Measurements from ENCODE around the gene SGTA.
"Not testable (repeated sequence)": the region's sequence is repeated elsewhere in the genome, so short reads cannot be mapped to it uniquely, and the experiment has no call there.

SGTA gene

GRCh38 chr19:2722541-2723344 is 60.3 kb downstream of the SGTA start:
- FAIRE-seq = no peak

- no peak for FAIRE-seq
Observed at GRCh38 chr19:2721570-2722540, 61.2 kb downstream of the SGTA start.

DNA sequence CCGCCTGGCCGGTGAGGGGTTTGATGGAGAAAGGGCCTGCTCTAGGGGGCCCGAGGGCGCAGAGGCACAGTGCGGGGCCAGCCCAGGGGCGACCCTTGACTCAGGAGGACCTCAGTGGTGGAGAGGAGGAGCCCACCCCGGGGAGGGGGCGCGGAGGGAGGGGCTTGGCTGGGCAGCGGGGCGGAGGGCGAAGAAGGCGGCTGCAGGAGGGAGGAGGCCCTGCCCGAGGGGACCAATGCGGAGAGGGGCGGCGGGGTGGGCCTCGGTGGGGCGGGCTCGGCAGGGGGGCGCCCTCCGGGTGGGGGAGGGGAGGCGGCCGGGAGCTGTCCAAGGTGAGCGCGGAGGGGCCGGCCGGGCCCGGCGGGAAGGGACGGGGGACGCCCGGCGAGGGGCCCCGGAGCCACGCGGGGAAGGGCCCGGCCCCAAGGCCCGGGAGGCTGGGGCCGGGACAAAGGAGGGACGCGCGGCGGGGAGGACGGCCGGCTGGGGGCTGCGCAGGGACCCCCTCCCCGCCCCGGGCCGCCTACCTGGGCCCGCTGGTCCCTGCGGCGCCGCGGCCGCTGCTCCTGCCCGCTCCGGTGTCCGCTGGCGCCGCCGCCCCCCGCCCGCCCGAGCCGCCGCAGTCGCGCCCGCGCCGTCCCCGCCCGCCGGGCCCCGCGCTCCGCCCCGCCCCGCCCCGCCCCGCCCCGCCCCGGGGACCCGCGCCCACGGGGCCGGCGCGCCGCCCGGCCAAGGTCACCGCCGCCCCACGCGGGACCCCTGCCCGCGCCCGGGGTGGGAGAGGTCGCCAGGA is 62.1 kb downstream of the SGTA start, which contains the start of gene DIRAS1:
Gene DIRAS1 (minus strand): TSS at position 596 of the 793 bp plus-strand sequence. CDS start 3,566 bp downstream, outside the sequence.
- FAIRE-seq = no peak

DNA sequence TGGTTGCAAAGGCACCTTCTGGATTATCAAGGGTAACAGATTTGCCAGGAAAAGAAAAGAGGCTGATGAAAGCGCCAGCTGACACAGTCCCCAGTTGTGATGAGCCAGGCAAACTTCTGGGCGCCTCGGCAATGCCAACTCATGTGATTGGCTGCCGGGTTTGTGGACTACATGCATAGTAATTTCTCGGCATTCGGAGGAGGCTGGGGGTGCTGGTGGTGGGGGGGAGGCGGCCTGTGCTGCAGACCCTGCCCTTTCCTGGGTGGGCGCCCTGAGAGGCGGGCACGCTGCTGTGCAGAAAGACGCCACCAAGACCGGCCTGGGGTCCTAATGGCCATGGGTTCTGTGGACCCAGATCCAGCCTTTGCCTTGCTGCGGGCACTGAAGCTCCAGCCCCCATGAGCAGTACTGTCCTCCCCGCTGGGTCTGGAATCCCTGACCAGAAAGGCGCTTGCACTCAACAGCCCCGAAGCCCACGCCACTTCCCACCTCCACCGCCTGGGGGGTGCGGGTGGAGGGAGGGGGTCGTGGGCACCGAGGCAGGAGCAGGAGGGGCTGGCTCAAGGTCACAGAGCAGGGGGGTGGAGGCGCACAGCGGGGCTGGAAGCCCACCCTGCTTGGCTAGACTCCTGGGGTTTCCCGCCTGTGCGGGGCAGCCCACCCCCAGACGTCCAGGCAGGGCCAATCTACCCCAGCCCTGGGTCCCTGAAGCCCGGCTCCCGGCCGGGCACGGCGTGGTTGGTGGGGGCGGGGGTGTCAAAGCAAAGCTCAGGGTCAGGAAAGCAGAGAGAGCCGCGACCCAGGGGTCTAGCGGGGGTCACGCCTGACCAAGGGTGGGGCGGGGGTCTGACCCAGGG is 62.9 kb downstream of the SGTA start:
- FAIRE-seq = no peak

DNA sequence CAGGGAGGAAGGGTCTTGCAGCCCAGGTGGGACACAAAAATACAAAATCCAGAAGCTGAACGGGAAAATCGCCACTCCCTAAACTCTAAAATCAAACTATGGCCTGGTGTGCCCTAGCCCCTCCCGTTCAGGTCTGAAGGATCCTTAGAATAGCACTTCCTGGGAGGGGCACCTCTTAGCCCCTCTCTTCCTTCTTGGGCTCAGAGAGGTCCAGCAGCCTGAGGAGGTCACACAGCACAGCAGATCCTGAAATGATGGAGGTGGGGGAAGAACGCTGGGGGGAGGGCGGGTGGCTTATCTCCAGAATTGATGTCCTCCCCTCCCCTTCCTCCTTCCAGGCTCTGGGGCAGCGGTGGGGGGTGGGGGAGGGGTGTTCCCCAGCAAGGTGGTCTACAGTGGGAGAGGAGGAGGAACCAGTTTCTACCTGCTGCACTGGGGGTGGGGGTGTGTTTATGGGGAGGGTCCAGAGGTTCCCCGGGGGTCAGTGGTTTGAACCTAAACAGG is 63.8 kb downstream of the SGTA start:
- no peak for FAIRE-seq

DNA sequence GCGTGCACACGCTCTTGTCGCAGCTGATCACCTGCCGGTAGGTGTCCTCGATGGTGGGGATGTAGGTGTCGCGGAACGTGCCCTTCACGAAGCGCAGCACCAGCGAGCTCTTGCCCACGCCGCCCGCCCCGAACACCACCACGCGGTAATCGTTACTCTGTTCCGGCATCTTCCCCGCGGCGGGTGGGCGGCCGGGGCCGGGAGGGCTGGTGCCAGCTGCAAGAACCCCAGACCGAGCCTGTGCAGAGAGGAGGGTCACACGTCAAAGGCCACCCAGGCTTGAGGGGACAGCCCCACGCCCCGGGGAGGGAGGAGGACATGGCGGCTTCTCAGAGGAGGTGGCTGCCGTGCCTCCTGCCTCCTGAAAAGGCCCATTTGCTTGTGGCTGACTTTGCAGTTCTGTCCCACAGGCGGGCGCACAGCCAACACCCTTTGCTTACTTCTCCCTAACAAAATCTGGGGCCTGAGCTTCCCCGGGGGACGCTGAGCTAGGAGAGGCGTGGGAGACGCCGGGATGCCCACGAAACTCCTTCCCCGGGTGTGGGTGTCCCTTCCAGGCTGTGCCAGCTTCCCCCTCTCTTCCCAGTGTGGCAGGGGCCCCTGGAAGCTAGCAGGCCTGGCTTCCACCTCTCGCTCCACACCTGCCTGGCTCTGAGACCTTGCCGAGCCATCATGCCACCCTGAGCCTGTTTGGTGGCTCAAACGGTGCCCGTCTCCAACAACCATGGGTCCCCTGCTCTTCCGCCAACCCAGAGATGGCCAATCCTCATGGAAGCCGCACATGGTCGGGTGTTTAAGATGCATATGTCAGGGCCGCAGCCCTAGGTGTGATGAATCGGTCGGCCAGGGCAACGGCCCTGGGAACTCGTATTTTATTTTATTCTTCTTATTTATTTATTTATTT is 65.2 kb downstream of the SGTA start:
- no peak for FAIRE-seq

DNA sequence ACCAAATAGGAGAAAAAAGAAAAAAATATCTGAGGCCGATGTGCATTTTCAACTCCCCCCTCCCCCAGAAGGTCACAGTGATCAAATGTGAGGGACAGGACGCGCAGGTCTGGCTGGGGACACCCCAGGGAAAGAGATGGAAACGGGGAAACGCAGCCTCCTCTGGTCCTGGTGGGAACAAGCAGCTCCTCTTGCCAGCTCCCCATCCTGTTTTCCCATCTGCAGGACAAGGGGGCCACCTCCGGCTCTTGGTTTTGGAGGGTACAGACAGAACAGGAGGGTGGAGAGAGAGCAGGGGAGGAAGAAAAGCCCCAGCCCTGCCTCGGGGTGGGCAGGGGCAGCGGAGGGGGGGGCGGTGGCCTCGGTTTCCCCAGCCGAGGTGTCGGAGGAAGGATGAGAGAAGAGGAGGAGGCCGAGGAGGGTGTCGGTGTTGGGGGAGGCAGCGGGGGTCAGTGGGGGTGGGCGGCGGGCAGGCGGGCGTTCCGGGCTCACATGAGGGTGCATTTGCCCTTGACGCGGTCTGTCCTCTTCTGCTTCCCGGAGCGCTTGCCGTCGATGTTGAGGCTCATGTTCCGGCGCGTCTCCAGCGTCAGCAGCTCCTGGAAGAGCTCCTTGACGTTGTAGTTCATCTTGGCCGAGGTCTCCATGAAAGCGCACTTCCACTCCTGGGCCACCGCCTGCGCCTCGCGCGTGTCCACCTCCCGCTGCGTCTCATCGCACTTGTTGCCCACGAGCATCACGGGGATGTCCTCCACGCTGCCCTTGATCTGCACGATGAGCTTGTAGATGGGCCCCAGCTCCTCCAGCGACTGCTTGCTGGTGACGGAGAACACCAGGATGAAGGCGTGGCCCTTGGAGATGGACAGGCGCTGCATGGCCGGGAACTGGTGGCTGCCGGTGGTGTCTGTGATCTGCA is 66.1 kb downstream of the SGTA start:
- FAIRE-seq = no peak

DNA sequence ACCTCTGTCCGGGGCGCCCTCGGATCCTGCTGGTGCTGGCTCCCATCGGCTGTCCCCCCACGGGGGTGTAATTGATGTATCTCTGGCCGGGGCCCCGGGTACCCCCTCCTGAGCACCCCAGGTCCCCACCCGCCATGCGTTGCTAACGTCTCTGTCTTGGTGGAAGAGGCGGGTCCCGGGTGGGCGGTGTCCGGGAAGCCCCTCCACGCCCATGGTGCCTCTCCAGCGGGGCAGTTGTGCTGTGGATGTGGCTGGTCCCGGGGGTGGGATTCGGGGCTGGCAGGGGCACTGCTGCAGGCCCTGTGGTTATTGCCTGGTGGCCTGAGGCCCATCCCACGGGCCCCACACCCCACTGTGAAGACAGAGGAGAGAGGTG is 66.8 kb downstream of the SGTA start:
- FAIRE-seq = no peak

DNA sequence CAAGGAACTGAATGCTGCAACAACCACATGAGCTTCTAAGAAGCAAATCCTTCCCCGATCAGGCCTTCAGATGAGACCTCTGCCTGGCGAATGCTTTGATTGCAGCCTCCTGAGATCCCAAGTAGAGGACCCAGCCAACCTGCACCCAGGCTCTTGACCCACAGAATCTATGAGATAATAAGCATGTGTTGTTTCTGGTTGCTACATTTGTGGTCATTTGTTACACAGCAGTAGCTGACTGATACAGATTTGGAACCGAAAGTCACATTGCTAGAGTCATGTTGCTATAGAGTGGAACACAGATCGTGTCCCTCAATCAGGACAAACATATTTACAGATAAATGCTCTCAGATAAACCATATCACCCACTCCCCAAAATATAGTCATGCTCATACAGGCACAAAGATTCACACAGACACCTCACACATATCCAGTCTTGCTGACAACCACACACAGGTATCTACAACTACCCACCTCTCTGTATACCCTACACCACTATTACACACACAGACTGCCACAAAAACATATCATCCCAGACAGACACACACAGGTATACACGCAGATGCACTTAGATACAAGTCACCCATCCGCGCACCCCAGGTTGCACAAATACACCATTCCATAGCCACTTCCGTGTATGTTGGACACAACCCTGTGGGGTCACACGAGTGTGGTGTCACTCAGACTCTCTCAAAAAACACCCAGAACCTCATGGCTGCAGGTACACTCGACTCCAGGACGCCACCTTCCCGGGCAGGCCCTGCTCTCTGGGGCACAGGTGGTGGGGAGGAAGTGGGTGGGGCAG is 67.4 kb downstream of the SGTA start:
- no peak for FAIRE-seq

GRCh38 chr19:2714531-2715269 is 68.4 kb downstream of the SGTA start:
- no peak for FAIRE-seq

DNA sequence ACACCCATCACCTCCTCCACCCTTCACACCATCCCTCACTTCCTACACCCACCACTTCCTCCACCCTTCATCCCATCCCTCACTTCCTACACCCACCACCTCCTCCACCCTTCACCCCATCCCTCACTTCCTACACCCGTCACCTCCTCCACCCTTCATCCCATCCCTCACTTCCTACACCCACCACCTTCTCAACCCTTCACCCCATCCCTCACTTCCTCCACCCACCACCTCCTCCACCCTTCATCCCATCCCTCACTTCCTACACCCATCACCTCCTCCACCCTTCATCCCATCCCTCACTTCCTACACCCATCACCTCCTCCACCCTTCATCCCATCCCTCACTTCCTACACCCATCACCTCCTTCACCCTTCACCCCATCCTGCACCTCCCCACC is 69.0 kb downstream of the SGTA start:
- FAIRE-seq = not testable (repeated sequence)

DNA sequence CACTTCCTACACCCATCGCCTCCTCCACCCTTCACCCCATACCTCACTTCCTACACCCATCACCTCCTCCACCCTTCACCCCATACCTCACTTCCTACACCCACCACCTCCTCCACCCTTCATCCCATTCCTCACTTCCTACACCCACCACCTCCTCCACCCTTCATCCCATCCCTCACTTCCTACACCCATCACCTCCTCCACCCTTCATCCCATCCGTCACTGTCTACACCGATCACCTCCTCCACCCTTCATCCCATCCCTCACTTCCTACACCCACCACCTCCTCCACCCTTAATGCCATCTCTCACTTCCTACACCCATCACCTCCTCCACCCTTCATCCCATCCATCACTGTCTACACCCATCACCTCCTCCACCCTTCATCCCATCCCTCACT is 69.9 kb downstream of the SGTA start:
- not testable (repeated sequence) for FAIRE-seq

GRCh38 chr19:2711875-2712205 is 71.2 kb downstream of the SGTA start:
- FAIRE-seq = no peak

GRCh38 chr19:2711172-2711874 is 71.8 kb downstream of the SGTA start:
- FAIRE-seq = no peak

DNA sequence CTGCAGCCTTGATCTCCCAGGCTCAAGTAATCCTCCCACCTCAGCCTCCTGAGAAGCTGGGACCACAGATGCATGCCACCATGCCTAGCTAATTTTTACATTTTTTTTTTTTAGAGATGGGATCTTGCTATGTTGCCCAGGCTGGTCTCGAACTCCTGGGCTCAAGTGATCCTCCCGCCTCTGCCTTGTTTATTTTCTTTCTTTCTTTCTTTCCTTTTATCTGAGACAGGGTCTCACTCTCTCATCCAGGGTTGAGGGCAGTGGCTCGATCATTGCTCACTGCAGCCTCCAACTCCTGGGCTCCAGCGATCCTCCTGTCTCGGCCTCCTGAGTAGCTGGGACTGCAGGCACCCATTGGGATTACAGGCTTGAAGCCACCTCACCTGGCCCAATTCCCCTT is 76.8 kb downstream of the SGTA start:
- no peak for FAIRE-seq

All from colon (tissue), 2 donors.